Measurements from ENCODE around the gene ZNF654. TPM values are rescaled to one million over a fixed set of nuclear protein-coding genes. Genes with fewer than 3 reads are reported as not detected.

The ZNF654 gene
- total and polyA plus RNA-seq, 9 of the 15 experiments (the other 6 are each of a cell fraction or from before 2014, with no cell fraction given) = 2.4 to 8.6 (median 5.1) TPM

- TF ChIP-seq ZNF655 (CRISPR knock-in tag; IDR thresholded peaks at IDR 0.05) = no peak
- TF ChIP-seq BACH1 (tag; IDR thresholded peaks at IDR 0.05) = no peak
- TF ChIP-seq ZBTB49 (CRISPR knock-in tag; IDR thresholded peaks at IDR 0.05; ENCODE audit: borderline replicate concordance) = no peak
- 0 out of 2 replicates have a peak, but pooled peaks have one; percentile 23 for TF ChIP-seq SMC3 (conservative IDR thresholded peaks at IDR 0.05; ENCODE audit: insufficient read depth, low read depth, low read length)
- no peak for TF ChIP-seq ZFP30 (CRISPR knock-in tag; IDR thresholded peaks at IDR 0.05; ENCODE audit: borderline replicate concordance)
- TF ChIP-seq MCM3 (IDR thresholded peaks at IDR 0.05) = no peak
- no peak for TF ChIP-seq ZNF316 (IDR thresholded peaks at IDR 0.05)
- no peak for TF ChIP-seq ZNF764 (CRISPR knock-in tag; IDR thresholded peaks at IDR 0.05; ENCODE audit: low read depth)
- no peak for TF ChIP-seq CREB3L1 (IDR thresholded peaks at IDR 0.05; ENCODE audit: borderline replicate concordance, low read depth)
- TF ChIP-seq CTCF (IDR thresholded peaks at IDR 0.05 in 2 of 3, conservative IDR thresholded peaks at IDR 0.05 in 1 of 3; ENCODE audit: insufficient read depth in 2 of 3, low read depth in 1 of 3, low read length in 3 of 3) = peak; percentile 30 to 50 (median 45); a peak in 5 of 6 replicates
- TF ChIP-seq FOXK2 (conservative IDR thresholded peaks at IDR 0.05 in 1 of 2, IDR thresholded peaks at IDR 0.05 in 1 of 2; ENCODE audit: low read depth in 2 of 2) = no peak
- TF ChIP-seq ZNF232 (CRISPR knock-in tag; IDR thresholded peaks at IDR 0.05) = no peak
- TF ChIP-seq FOSL1 (tag; conservative IDR thresholded peaks at IDR 0.05) = no peak
- no peak for TF ChIP-seq SP2 (IDR thresholded peaks at IDR 0.05; ENCODE audit: extremely low read depth, low read depth, low read length, poor library complexity, severe bottlenecking)
- no peak for TF ChIP-seq ZNF57 (CRISPR knock-in tag; IDR thresholded peaks at IDR 0.05)
- TF ChIP-seq RFX5 (IDR thresholded peaks at IDR 0.05; ENCODE audit: low read depth, low read length) = no peak
- peak; percentile 54 to 76 for TF ChIP-seq RAD21 (CRISPR knock-in tag; conservative IDR thresholded peaks at IDR 0.05 in 1 of 2, IDR thresholded peaks at IDR 0.05 in 1 of 2)
Measured at GRCh38 chr3:88180398-88180999, 121.4 kb downstream of the ZNF654 start (continued).

All from K562 (cell line).